Ishikawa (cell line): Measurements from ENCODE around the gene C4orf50.

Source experiments
- CEBPB ChIP-seq: IDR thresholded peaks from 2 replicates; pipeline ENCODE4 v1.6.1; 2012
- CREB1 ChIP-seq: IDR thresholded peaks from 2 replicates; pipeline ENCODE4 v1.6.1; 2012; ENCODE audit warnings: low read depth
- EGR1 ChIP-seq: IDR thresholded peaks from 2 replicates; pipeline ENCODE4 v1.6.1; 2012
- EP300 ChIP-seq: IDR thresholded peaks from 2 replicates; pipeline ENCODE4 v1.6.1; 2012; ENCODE audit warnings: borderline replicate concordance
- FOXM1 ChIP-seq: IDR thresholded peaks from 2 replicates; pipeline ENCODE4 v1.6.1; 2012; ENCODE audit warnings: low read depth, borderline replicate concordance
- MAX ChIP-seq: IDR thresholded peaks from 2 replicates; pipeline ENCODE4 v1.6.1; 2012
- NFIC ChIP-seq: IDR thresholded peaks from 2 replicates; pipeline ENCODE4 v1.6.1; 2012
- REST ChIP-seq: IDR thresholded peaks from 2 replicates; pipeline ENCODE4 v1.6.1; 2012; ENCODE audit warnings: low read depth, mild to moderate bottlenecking
- TEAD4 ChIP-seq: IDR thresholded peaks from 2 replicates; pipeline ENCODE4 v1.6.1; 2012
- YY1 ChIP-seq: IDR thresholded peaks from 2 replicates; pipeline ENCODE4 v1.6.1; 2012; ENCODE audit warnings: low read depth

GRCh38 chr4:5927116-5927515, 91.1 kb downstream of the C4orf50 start:
- TF ChIP-seq CREB1: no peak
- TF ChIP-seq EGR1: no peak
- TF ChIP-seq EP300: no peak
- TF ChIP-seq MAX: no peak
- TF ChIP-seq NFIC: no peak
- TF ChIP-seq REST: no peak
- TF ChIP-seq TEAD4: no peak
- TF ChIP-seq CEBPB: no peak
- TF ChIP-seq FOXM1: no peak
- no peak for TF ChIP-seq YY1
